AG08395 (cell line): Measurements from ENCODE around the gene TCF7.

ENCODE experiments used
- DNase-seq: peaks from one replicate; pipeline ENCODE4 v3.0.0; 2012; ENCODE audit warnings: mixed read lengths, low spot score

The TCF7 gene

DNA sequence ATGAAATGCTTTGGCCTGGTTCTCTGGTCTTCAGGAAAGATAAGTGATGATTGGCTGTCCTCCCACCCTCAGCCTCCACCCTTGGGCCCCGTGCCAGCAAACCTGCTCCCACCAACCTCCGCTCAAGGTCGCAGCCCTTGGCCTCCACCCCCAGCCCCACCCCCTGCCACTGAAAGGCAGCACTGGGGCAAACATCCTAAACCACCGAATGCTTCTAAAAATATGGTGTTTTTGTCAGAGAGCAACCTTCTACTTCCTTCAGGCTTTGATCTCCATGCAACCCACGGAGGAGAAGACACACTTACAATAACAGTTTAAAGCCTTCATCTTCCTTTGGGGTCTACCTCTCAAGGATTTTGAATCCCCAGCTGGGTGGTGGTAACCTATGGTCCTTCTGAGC is 24.0 kb upstream of the TCF7 start:
- DNase-seq: no peak

DNA sequence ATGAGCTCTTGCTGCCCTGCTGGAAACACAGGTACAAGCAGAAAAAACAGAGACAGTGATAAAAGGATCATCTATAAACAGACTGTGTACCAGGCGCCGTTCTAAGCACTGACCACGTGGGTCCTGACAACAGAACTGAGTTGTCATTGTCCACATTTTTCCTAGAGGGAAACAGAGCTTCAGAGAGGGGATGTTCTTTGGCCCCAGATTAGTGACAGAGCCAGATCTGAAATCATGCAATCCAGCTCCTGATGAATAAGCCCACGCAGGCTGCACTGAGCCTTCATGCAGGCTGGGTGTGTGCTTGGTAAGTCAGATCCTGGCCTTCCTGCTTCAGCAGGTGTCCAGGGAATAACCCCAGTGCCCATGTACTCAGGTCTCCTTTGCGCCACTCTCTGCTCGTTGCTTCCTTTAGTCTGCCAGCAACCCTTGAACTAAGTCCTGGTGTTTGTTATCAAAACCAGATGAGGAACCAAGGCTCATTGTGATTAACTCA is 22.8 kb upstream of the TCF7 start:
- no peak for DNase-seq

DNA sequence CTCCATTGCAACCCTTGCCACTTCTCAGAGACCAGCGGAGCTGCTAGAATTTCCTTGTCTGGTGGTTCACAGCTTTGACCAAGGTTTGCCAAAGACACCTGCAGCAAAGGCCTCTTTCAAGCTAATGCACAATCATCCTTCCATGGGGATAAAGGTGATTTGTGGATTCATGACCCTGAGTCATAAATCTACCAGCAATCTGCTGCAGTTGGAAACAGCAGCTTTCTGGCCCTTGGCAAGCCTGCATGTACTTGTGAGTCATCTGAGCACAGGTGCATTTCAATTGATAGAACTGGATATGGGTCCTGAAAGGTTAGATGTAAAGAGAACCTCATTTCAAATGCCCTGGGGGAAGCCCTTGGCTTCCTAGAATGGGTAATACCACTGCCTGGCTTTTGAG is 21.6 kb upstream of the TCF7 start:
- DNase-seq: no peak

GRCh38 chr5:134093351-134093750 is 21.1 kb upstream of the TCF7 start:
- no peak for DNase-seq

DNA sequence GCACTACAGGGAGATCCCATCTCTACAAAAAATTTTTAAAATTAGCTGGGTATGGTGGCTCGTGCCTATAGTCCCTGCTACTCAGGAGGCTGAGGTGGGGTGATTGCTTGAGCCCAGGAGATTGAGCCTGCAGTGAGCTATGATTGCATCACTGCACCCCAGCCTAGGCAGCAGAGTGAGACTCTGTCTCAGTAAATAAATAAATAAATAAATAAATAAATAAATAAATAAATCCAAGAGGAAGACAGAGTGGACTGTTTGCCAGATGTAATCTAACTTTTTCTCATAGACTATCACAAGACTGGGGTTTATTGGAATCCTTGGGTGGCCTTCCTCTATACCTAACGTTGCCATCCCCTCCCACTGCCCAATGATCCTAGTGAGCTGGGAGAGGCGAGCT is 19.2 kb upstream of the TCF7 start:
- no peak for DNase-seq

DNA sequence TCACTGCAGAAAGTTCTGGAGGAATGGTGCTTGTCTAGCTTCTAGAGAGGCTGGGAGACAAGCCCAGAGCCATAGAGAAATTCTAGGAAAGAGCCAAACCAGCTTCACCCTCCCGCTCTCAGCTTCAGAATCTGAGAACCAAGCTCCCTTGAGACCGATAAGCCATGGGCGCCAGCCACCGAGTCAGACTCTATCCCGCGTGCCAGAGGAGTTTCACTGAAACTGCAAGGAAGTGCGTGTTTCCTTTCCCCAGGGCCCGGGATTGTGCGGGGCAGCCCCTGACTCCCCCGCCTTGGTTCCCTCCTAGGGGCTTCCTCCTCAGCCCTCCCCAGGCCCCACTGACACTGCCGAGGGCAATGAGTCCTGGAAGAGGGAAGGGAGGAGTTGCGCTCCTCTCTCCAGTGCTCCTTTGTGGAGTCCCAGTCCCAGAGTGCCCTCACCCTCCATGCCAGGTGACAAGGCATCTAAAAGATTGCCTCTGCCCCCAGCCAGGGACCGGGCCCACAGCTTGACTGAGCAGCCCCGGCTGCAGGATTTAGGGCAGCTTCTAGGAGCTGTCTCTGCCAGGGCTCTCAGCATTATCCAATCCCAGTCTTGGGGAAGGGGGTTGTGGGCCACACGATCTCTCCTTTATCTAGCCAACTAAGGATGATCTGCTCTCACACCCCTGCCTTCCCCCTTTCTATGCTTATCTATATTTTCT is 18.4 kb upstream of the TCF7 start:
- no peak for DNase-seq

- no peak for DNase-seq
These were observed 17.2 kb upstream of the TCF7 start for GRCh38 chr5:134097211-134097749.

GRCh38 chr5:134098690-134099089 is 15.8 kb upstream of the TCF7 start:
- DNase-seq: no peak

- no peak for DNase-seq
These were observed 15.1 kb upstream of the TCF7 start for GRCh38 chr5:134099288-134099872.

- no peak for DNase-seq
These were observed 14.6 kb upstream of the TCF7 start for GRCh38 chr5:134099939-134100282.

DNA sequence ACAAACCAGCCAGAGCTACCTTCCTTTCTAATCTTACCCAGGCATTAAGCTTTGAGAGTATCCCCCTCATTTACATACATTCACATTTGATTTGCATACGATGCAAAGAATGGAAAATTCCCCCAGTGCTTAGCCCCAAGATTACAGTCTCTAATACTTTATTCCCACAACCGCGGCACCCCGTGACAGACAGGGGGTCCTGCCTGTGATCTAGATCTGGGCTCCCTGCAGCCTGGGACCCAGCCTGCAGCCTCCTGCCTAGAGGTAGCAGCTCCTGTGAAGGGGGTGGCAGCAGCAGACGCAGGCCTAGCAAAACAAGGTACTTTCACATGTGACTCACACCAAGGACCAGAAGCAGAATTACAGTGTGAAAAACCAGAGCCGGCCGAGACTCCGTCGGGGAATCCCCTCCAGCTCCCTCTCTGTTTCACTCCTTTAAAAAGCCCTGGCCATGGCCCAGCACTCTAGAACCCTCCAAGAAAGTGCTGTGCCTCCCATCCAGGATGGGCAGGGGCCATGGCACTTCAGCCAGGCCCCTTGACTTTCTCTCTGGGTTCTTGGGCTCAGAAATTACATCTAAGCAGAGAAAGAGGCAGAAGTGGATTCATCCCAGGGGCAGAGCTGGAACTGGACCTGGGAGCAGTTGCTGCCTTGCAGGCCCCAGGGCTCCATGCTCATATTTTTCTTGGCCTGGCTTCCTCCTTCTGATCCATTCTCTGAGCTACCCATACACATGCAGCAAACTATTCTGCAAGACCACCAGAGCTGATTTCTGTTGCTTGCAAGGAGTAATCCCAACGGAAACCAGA is 14.0 kb upstream of the TCF7 start:
- DNase-seq: no peak

GRCh38 chr5:134101686-134102439 is 12.6 kb upstream of the TCF7 start:
- peak; percentile 80 for DNase-seq

DNA sequence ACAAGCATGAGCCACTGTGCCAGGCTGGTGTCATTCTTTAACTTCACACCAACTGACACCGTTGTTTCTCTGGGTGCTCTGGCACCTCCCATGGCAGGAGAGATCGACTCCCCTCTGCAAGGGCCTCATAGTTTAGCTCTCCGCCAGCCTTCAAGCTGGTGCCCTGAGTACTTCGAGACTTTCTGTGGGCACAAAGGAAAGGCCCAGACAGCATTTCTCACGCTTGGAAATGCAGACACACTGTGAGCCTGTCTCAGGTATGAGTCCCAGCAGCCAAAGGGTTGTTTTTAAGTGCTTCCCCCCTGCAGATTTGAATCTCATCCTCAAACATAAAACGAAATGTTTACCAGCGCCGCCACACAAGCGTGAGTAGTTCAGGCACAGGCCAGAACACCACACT is 11.1 kb upstream of the TCF7 start:
- DNase-seq: no peak

DNA sequence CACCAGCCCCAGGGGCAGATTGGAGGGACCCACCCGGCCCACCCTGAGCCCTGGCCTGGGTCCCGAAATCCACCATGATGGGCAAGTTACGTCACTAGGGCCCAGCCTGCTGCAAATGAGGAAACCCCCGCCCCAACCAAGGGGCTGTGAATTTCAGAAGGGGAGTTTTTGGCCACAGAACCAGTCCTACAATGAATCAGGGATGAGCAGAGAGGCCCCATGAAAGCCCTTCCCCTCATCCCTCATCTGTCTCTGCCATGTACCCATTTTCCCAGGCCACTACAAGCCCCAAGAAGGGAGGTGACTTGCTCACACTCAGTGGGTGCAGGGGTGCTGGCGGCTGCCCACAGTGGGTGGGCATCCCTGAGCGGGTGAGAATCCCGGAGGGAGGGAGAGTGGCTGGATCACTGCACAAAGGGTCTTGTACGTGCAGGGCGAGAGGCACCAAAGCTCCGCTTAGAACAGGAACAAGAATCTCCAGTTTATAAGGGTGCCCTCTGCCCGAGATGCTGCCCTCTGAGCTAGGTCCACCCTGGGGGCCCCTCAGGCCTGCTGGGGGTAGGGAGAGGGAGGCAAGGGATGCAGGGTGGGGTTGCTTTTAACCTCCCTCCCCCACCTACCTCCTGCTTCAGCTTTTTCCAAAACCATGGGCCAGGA is 10.4 kb upstream of the TCF7 start:
- DNase-seq: no peak

DNA sequence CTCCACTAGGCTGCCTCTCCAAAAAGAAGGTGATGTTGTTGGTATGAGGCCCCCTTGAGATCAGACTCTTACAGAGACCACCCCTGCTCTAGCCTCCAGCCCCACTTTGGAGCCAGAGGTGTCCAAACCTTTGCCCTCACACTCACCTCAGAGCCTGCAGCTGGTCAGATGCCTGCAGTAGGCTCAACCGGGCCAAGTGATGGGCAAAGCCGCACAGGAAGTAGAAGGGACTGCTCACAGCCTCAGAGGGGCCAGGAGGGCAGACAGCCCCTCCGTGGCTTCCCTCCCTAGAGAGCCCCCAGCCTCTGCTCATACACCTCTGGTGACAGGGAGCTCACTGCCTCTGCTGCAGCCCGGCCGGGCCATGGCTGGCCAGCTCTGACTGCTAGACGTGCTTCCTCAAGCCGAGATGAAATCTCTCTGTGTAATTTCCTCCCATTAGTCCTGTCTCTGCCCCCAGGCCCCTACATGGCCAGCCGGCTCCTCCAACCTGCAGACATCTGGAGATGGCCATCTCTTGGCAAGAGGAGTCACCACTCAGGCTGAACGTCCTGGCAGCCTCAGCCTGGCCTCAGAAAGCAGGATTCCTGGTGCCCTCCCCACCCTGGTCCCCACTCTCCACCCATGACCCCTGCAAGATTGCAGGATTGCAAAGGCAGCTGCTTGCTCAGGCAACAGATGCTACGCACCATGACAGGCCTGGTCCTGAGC is 7.3 kb upstream of the TCF7 start:
- DNase-seq: no peak

- no peak for DNase-seq
These were observed 6.7 kb upstream of the TCF7 start for GRCh38 chr5:134107779-134108178.

GRCh38 chr5:134110382-134110781 is 4.1 kb upstream of the TCF7 start:
- no peak for DNase-seq

GRCh38 chr5:134111741-134112647 is 2.5 kb upstream of the TCF7 start:
- peak; percentile 62 for DNase-seq

GRCh38 chr5:134112726-134113362 is 1.6 kb upstream of the TCF7 start:
- DNase-seq: no peak
